ENCODE results near the gene MYO9A.

The MYO9A gene

GRCh38 chr15:71811036-71811736 lies 306.8 kb downstream of the MYO9A start:
- Histone ChIP-seq H3K9me3 (replicated peaks; ENCODE audit: low read length) (no peaks in the 10 kb centered on the region), H3K4me3 (ENCODE audit: low read length) (no peak overlapping the region), H3K4me1 (ENCODE audit: control insufficient read depth, insufficient read depth, low read length) (peaks cover 21% of the 10 kb centered on the region), H3K27me3 (ENCODE audit: control insufficient read depth, insufficient read depth, low read length) (no peaks in the 10 kb centered on the region), H3K4me2 (ENCODE audit: low read length) (no peak overlapping the region), H3K9ac (ENCODE audit: low read depth, low read length) (no peak overlapping the region), H3K36me3 (ENCODE audit: insufficient read depth, low read length) (no peaks in the 10 kb centered on the region)

- Histone ChIP-seq H3K4me2 (ENCODE audit: low read length) (no peak within 1 kb of the TSS), H3K27me3 (ENCODE audit: control insufficient read depth, insufficient read depth, low read length) (no peaks in the 10 kb centered on the region), H3K4me3 (ENCODE audit: low read length) (no peak within 1 kb of the TSS), H3K9me3 (replicated peaks; ENCODE audit: low read length) (no peaks in the 10 kb centered on the region), H3K36me3 (ENCODE audit: insufficient read depth, low read length) (no peaks in the 10 kb centered on the region), H3K9ac (ENCODE audit: low read depth, low read length) (no peak within 1 kb of the TSS), H3K4me1 (ENCODE audit: control insufficient read depth, insufficient read depth, low read length) (peaks cover 23% of the 10 kb centered on the region)
Observed at GRCh38 chr15:71810256-71811035, 307.5 kb downstream of the MYO9A start, which contains the start of gene NR2E3. Gene NR2E3 (plus strand): TSS chr15:71810554. CDS start chr15:71810744, 190 bp downstream.

- H3K36me3 ChIP-seq (ENCODE audit: insufficient read depth, low read length) = no peaks in the 10 kb centered on the region
- H3K4me3 ChIP-seq (ENCODE audit: low read length) = no peak overlapping the region
- H3K9ac ChIP-seq (ENCODE audit: low read depth, low read length) = no peak overlapping the region
- no peak overlapping the region for H3K4me2 ChIP-seq (ENCODE audit: low read length)
- H3K9me3 ChIP-seq (replicated peaks; ENCODE audit: low read length) = no peaks in the 10 kb centered on the region
- H3K27me3 ChIP-seq (ENCODE audit: control insufficient read depth, insufficient read depth, low read length) = no peaks in the 10 kb centered on the region
- H3K4me1 ChIP-seq (ENCODE audit: control insufficient read depth, insufficient read depth, low read length) = peaks cover 23% of the 10 kb centered on the region
Observed at GRCh38 chr15:71809346-71809745, 308.6 kb downstream of the MYO9A start.

DNA sequence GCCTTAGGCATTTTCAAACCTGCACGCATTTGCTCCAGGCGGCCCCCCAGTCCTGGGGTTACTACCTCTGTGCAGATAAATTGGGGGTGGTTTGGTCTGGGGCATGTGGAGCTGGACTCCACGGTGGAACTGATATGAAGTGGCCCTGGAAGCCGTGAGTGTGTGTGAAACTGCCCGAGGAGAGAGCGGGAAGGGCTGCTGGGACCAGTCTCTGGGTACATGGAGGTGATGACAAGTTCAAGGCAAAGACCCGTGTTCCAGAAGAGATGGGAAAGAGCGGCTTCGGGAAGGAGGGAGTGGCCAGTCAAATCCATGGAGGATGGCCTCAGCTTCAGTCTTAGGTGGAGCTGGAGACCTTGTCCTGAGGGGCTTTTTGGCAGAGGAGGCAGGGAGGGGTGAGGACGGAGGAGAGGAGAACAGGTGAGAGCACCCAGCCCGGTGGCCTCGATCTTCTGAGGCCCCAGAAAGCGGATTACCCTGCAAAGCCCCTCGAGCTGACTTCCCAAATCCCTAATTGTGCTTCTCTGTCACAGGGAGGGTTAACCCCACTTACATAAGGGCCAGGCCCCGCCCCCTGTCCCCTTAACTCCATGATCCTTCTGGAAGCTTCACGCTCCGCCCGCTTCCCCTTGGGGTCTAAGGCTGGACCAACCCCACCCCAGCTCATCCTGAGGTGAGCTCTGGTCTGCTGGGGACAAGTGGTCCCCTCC lies 309.5 kb downstream of the MYO9A start:
- H3K9me3 ChIP-seq (replicated peaks; ENCODE audit: low read length) = no peaks in the 10 kb centered on the region
- H3K4me2 ChIP-seq (ENCODE audit: low read length) = no peak overlapping the region
- H3K4me3 ChIP-seq (ENCODE audit: low read length) = no peak overlapping the region
- H3K9ac ChIP-seq (ENCODE audit: low read depth, low read length) = no peak overlapping the region
- no peaks in the 10 kb centered on the region for H3K36me3 ChIP-seq (ENCODE audit: insufficient read depth, low read length)
- peaks cover 23% of the 10 kb centered on the region for H3K4me1 ChIP-seq (ENCODE audit: control insufficient read depth, insufficient read depth, low read length)
- no peaks in the 10 kb centered on the region for H3K27me3 ChIP-seq (ENCODE audit: control insufficient read depth, insufficient read depth, low read length)

DNA sequence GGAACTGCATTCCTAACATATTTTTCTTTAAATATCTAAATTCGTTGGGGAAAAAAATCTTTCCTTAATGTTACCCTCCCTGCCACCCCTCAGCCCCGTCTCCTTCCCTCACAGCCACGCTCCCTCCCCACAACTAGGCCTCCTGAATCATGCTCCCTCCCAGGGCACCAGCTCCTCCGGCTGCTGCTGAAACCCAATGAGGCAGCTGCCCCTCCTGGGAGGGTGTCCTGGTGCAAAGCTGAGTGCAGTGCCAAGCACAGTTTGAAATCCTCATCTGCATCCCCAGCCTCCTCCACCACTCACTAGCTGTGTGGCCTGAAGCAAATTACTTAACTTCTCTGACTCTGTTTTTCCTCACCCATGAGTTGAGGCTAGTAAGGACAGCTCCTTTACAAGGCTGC lies 310.3 kb downstream of the MYO9A start:
- no peak overlapping the region for H3K4me3 ChIP-seq (ENCODE audit: low read length)
- no peak overlapping the region for H3K4me2 ChIP-seq (ENCODE audit: low read length)
- peaks cover 23% of the 10 kb centered on the region for H3K4me1 ChIP-seq (ENCODE audit: control insufficient read depth, insufficient read depth, low read length)

GRCh38 chr15:71807125-71807629 lies 310.8 kb downstream of the MYO9A start:
- Histone ChIP-seq H3K9ac (ENCODE audit: low read depth, low read length) (no peak overlapping the region), H3K4me3 (ENCODE audit: low read length) (no peak overlapping the region), H3K27me3 (ENCODE audit: control insufficient read depth, insufficient read depth, low read length) (no peaks in the 10 kb centered on the region)

More for the DNA sequence above, 310.3 kb downstream of the MYO9A start:
- H3K27me3 ChIP-seq (ENCODE audit: control insufficient read depth, insufficient read depth, low read length) = no peaks in the 10 kb centered on the region
- H3K9ac ChIP-seq (ENCODE audit: low read depth, low read length) = no peak overlapping the region
- no peaks in the 10 kb centered on the region for H3K36me3 ChIP-seq (ENCODE audit: insufficient read depth, low read length)
- H3K9me3 ChIP-seq (replicated peaks; ENCODE audit: low read length) = no peaks in the 10 kb centered on the region

GRCh38 chr15:71806452-71806931 lies 311.5 kb downstream of the MYO9A start:
- Histone ChIP-seq H3K9me3 (replicated peaks; ENCODE audit: low read length) (no peaks in the 10 kb centered on the region), H3K4me3 (ENCODE audit: low read length) (no peak overlapping the region), H3K4me1 (ENCODE audit: control insufficient read depth, insufficient read depth, low read length) (peaks cover 23% of the 10 kb centered on the region), H3K9ac (ENCODE audit: low read depth, low read length) (no peak overlapping the region), H3K27me3 (ENCODE audit: control insufficient read depth, insufficient read depth, low read length) (no peaks in the 10 kb centered on the region), H3K4me2 (ENCODE audit: low read length) (no peak overlapping the region), H3K36me3 (ENCODE audit: insufficient read depth, low read length) (no peaks in the 10 kb centered on the region)

More at GRCh38 chr15:71807125-71807629, 310.8 kb downstream of the MYO9A start:
- Histone ChIP-seq H3K4me1 (ENCODE audit: control insufficient read depth, insufficient read depth, low read length) (peaks cover 23% of the 10 kb centered on the region), H3K4me2 (ENCODE audit: low read length) (no peak overlapping the region), H3K36me3 (ENCODE audit: insufficient read depth, low read length) (no peaks in the 10 kb centered on the region), H3K9me3 (replicated peaks; ENCODE audit: low read length) (no peaks in the 10 kb centered on the region)

DNA sequence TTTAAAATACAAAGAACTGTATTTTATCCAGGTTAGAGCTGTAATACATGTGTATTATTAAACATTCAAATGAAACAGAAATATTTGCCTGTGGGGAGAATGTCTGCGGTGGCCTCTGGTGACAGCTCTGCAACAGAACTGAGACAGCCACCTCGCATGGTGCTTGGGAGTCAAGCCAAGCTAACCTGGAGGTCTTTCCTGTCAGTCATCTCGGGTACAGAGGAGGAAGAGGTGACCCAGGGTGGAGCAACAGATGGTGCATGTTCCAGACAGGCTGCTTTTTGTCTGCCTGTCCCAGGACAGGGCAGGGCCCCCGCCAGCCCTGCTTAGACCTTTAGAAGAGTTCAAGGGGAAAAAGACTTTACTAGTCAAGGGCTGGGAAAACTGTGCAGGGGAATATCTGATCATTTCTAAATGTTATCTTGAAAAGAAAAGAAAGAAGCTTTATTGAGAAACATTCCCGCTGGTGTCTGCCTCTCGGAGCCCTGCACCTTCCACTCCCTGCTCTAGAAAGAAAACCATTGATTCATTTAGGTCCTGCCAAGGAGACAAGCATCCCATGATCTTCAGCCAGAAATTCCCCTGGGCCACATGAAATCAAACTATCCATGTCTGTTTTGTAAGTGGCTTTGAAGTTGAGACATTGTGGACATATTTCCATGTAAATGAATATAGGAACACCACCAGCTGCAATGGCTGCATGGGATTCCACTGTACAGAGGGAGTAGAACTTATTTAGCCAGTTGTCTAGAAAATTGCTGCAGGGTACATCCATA lies 313.1 kb downstream of the MYO9A start:
- Histone ChIP-seq H3K4me1 (ENCODE audit: control insufficient read depth, insufficient read depth, low read length) (peaks cover 26% of the 10 kb centered on the region), H3K9me3 (replicated peaks; ENCODE audit: low read length) (no peaks in the 10 kb centered on the region), H3K27me3 (ENCODE audit: control insufficient read depth, insufficient read depth, low read length) (no peaks in the 10 kb centered on the region), H3K9ac (ENCODE audit: low read depth, low read length) (no peak overlapping the region), H3K4me2 (ENCODE audit: low read length) (no peak overlapping the region), H3K4me3 (ENCODE audit: low read length) (no peak overlapping the region), H3K36me3 (ENCODE audit: insufficient read depth, low read length) (no peaks in the 10 kb centered on the region)

DNA sequence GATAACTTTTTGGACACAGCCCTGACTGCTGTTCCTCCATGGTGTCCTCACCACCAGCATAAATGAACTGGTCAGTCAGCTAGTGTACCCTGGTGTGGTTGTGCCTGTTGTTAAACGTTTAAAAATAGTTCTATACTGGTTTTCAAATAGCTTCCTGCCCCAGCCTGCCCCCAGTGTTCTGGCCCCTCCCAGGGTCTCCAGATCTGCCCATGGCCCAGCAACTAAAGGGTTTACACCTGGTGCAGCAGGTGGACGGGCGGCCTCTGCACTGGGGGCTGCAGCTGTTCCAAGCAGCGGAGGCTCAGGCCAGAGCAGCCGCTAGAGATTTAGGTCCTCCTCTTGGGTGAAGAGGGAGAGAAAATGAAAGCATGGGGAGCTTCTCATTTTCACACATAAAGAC lies 313.7 kb downstream of the MYO9A start:
- Histone ChIP-seq H3K27me3 (ENCODE audit: control insufficient read depth, insufficient read depth, low read length) (no peaks in the 10 kb centered on the region), H3K9ac (ENCODE audit: low read depth, low read length) (no peak overlapping the region), H3K4me2 (ENCODE audit: low read length) (no peak overlapping the region), H3K9me3 (replicated peaks; ENCODE audit: low read length) (no peaks in the 10 kb centered on the region), H3K4me3 (ENCODE audit: low read length) (no peak overlapping the region), H3K4me1 (ENCODE audit: control insufficient read depth, insufficient read depth, low read length) (peaks cover 26% of the 10 kb centered on the region), H3K36me3 (ENCODE audit: insufficient read depth, low read length) (no peaks in the 10 kb centered on the region)

DNA sequence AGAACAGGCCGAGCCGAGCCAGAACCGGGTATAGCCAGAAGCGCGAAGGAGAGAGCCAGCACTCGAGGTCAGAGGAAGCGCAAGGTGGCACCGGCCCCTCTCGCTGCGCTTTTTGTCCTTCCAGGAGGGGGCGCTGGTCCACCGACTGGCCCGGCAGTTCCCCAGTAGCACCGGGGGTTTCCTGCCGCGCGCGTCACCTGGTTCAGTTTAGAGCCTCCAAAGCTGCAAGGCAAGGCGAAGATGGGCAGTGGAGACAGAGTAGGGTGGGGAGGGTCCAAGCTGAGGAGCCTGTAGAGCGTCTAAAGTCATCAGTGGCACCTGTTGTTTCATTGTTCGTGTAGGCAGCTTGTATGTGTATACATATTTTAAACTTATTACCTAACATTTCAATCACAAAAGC lies 315.2 kb downstream of the MYO9A start:
- Histone ChIP-seq H3K4me2 (ENCODE audit: low read length) (no peak overlapping the region), H3K36me3 (ENCODE audit: insufficient read depth, low read length) (no peaks in the 10 kb centered on the region), H3K4me3 (ENCODE audit: low read length) (no peak overlapping the region), H3K9ac (ENCODE audit: low read depth, low read length) (no peak overlapping the region), H3K27me3 (ENCODE audit: control insufficient read depth, insufficient read depth, low read length) (no peaks in the 10 kb centered on the region), H3K4me1 (ENCODE audit: control insufficient read depth, insufficient read depth, low read length) (peaks cover 21% of the 10 kb centered on the region), H3K9me3 (replicated peaks; ENCODE audit: low read length) (no peaks in the 10 kb centered on the region)

Data from skeletal muscle satellite cell (primary cell).